COLO668 (cell line): ENCODE data around the gene SLC44A5.
"Not testable (repeated sequence)": the region's sequence is repeated elsewhere in the genome, so short reads cannot be mapped to it uniquely, and the experiment has no call there.

Source experiments
- DNase-seq: peaks from one replicate; lab custom pipeline; 2025; ENCODE audit not compliant: unreplicated experiment; lab: John Stamatoyannopoulos, UW

Gene SLC44A5

DNA sequence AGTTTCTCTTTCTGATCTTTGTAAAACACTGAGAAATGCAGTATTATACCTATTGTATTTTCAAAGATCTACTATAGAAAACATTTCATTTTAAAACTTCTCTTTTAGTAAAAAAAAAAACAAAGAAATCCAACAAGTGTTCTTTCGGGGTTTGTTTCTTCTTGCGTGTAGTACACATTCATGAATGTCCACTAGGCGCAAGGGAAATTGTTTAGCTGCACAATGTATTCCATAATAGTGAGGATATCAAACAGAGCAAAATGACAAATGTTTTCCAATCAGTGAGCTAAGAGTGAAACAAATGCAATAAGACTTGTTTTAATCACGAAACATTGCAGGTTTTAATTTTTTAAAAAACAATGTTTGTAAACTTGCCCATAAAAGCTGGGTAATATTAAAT is 408.2 kb downstream of the SLC44A5 start:
- no peak for DNase-seq

DNA sequence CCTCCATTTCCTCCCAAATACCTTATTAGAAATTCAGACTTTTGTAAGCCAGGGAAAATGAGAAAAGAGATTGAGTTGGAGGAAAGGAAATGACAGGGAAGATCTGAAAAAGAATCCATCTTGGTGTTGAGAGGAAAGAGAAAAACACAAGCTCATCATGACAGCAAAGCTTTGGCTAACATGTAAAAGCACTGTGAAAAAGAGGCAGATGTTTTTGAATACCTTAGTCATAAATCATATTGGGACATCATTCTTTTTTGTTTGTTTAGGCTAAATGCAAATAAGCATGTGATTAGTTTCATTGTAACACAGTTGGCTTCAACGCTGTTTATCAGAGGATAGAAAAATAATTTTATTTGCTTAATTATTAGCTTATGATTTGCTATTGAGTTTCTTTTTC is 412.2 kb downstream of the SLC44A5 start:
- no peak for DNase-seq

DNA sequence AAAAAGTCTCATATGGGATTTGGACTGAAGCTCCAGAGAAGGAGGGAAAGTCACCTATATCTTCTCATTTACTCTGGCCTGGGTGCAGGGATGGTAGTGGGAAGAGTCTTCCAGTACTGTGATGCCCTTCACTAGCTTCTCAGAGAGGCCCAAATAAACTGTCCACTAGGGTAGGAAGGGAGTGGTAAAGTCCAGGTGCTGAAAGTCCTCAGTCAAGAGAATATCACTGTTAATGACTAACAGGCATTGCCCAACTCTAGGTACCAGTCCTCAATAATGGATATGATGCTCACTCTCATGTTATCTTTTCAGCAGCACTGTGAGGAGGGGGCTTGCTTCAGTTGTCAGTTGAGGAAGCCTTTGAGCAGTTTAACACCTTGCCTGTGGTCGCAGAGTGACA is 412.8 kb downstream of the SLC44A5 start:
- DNase-seq: no peak

DNA sequence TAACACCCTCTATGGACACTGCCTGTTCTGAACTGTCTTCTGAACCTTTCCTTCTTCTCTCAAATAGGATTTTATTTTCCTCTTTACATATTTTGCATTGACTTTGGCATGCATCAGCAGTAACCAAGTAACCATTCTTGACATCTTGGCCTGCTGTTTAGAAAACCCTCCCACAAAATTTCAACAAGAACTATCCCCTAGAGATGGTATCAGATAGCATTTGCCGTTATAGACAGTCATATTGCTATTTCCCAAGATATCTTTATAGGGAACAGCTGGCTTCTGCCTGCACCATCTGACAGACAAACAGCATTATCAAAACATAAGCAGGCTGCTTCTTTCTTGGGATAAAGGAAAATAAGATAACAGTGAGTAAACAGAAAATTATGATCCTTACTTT is 422.0 kb downstream of the SLC44A5 start:
- DNase-seq: no peak

DNA sequence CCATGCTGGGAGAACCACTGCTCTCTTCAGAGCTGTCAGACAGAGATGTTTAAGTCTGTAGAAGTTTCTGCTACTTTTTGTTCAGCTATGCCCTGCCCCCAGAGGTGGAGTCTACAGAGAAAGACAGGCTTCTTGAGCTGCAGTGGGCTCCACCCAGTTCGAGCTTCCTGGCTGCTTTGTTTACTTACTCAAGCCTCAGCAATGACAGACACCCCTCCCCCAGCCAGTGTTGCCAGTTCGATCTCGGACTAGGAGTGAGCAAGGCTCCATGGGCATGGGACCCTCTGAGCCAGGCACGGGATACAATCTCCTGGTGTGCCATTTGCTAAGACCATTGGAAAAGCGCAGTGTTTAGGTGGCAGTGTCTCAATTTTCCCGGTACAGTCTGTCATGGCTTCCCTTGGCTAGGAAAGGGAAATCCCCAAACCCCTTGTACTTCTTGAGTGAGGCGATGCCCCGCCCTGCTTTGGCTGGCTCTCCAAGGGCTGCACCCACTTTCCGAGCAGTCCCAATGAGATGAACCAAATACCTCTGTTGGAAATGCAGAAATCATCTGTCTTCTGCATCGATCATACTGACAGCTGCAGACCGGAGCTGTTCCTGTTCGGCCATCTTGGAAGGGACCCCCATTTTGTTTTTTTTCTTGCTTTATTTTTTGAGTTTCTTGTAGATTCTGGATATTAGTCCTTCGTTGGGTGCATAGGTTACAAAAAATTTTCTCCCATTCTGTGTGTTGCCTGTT is 429.5 kb downstream of the SLC44A5 start:
- DNase-seq: not testable (repeated sequence)

DNA sequence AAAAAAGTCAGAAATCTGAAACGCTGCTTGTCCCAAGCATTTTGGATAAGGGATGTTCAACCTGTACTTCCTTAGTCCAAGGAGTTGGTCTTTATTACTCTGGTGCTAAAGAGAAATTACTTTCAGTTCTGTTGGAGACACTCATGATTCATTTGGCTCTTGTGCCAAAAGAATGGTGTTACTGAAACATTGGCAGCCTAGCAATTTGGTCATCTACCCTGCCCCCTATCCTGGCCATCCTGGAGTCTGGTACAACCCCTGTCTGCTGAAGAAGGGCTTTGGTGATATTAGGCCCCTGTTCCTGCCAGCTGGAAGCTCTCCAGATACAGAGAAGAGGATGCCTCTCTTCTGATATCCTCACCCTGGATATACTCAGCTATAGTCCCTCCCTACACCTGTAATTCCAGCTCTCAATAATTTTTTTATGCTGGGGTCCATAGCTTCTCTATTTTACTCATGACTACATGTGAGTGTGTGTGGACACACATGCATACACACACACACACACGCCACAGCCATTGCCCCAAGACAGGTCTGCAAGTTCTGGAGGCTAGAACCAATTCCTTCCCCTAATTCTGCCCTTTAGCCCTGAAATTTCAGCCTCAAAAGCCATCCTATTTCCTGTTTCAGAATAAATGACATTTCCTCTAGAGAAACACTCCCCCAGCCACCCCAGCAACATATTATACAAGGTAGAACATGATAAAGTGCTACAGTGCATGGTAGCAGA is 436.7 kb downstream of the SLC44A5 start:
- DNase-seq: no peak

DNA sequence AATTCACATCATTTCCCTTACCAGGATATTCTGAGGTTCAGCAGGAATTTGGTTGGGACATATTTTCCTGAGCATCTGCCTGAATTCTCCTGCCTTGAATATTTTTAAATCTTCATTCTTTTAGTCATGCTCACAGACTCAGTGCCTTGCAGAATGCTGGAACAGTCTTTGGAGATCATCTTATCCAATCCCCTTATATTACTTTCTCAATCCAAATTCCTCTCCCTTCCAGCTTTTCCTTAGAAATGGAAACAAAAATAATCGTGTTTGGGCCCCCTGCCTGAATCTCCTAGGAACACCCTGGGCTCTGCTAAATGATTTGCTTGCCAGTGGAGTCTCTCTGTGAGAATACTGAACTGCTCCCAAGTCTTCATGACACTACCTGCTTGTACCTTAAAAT is 438.4 kb downstream of the SLC44A5 start:
- DNase-seq: no peak

DNA sequence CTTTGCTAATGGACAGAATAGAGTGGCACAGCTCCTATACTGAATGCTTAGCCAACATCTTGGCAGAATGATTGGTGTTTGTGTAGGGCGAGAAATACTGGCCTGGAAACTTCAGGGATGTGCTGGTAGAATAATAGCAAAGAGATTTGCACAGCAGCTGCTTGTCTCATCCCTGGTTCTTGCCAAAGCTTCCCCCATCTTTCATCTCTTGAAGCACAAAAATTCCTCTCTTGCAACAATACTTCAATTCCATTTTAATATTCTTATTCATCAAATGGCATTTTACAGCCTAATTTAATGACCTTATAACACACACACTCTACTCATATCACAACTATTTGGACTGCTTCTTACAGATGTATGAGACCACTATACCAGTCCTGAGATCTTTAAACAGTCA is 439.0 kb downstream of the SLC44A5 start:
- DNase-seq: no peak

DNA sequence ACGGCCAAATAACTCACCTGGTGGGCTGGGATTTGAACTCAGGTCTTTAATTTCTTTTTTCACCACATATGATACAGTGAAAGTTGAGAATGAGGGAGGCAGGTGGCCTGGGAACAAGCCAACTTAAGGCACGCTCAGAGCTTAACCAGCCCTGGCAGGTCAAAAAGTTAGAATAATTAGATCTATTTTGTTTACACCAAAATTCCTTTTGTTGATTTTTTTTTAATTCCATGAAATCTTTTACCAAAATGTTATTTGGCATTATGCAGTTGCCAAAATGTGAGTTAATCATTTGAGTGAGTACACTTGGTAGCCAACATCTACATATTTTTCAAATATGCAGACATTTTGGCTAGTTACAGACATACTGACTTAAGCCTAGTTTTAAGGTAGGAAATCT is 439.9 kb downstream of the SLC44A5 start:
- no peak for DNase-seq

DNA sequence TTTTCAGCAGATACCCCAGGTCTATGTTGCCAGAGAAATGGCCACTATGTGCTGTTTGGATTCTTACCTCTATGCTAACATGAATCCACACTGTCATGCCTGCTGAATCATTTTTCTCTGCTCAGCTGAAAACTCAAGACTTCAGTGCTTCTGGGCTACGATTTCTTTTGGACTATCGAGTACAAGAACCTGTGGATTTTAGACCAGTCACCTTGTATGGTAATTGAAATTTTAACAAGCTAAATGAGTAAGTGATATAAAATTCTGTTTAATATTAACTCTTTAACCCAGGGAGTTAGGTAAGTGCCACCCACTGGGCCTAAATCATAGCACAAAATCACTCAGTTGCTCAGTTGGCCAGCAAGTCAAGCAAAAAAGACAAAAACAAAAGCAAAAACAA is 440.9 kb downstream of the SLC44A5 start:
- DNase-seq: no peak

DNA sequence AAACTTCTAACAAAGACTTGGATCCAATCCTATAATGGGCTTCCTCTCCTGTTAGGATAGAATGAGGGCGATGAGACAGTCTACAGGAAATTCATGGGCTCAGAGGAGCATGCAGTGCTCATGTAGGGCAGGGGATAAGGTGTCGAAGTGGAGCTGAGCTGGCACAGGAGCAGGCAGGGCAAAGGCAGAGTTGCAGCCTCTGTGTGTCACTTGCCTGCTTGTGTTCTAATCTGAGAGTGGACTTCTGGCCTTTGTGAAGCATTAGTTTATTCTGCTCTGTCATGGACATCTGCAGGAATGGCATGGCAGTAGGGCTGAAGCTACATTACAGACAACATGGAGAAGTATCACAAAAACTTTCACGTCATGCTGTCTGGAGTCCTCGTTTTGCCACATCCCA is 444.1 kb downstream of the SLC44A5 start:
- no peak for DNase-seq

DNA sequence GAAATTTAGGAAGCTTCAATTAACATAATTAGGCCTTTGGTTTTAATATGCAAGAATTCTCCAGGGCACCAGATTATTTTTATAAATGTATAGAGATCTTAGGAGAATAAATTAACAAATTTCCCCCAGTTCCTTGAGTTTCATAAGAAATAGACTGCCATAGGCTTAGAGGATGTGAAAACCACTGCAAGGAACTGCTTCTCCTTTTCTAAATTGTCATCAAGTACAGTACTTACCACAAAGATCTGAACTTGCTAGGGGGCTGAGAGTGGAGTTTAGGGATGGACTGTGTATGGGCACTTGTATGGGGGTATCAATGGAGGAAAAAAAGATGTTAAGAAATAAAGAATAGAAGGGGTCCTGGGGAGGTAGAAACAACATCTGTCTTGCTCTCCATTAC is 445.6 kb downstream of the SLC44A5 start:
- DNase-seq: no peak

DNA sequence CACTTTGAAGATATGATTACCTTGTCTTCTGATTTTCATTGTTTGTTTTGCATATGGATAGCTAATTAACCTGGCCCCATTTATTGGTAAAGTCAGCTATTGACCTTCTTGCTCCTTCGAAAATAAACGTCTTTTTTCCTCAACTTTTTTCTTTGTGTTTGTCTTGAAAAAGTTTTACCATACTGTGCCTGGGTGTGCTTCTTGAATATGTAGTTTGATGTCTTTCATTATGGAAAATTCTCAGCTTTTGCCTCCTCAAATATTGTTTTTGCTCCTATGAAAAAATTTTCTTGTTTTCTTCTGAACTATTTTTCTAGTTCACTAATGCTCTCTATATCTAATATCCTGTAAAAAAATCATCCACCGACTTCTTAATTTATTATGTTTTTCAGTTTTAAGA is 451.8 kb downstream of the SLC44A5 start:
- DNase-seq: no peak
